Measurements from ENCODE around the gene ATN1.

DNA sequence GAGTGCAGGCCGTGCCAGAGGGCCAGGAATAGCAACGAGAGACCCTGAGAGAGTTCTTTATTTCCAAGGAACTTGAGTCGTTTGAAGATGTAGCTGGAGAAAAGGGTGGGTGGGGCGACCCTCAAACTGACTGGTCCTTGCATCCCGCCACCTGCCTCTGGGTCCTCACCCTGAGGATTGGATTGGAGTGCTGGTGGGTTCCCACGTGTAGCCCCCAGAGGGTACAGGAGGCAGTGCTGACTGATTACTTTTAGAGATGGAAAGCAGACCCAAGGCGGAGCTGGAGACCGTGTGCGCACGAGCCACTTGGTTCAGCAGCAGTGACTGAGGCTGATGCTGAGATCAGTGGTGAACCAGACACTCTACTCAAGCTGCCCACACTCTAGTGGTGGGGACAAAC lies 49.9 kb downstream of the ATN1 start:
- no peak for TF ChIP-seq SP4 (IDR thresholded peaks at IDR 0.05; ENCODE audit: low read length)
- no peak for TF ChIP-seq CTCF (IDR thresholded peaks at IDR 0.05; ENCODE audit: control extremely low read depth in 1 of 3, insufficient read depth in 1 of 3, low read depth in 1 of 3, low read length in 3 of 3)
- TF ChIP-seq TAF1 (IDR thresholded peaks at IDR 0.05; ENCODE audit: low read depth, low read length), result no peak

All from H1 (cell line).